ENCODE results near the gene FBXO24.

The FBXO24 gene

GRCh38 chr7:100590077-100590737, 4.1 kb downstream of the FBXO24 start:
- FAIRE-seq (no peak), DNase-seq (ENCODE audit: low spot score) (no peak)

GRCh38 chr7:100591596-100591995, 5.5 kb downstream of the FBXO24 start:
- DNase-seq (ENCODE audit: low spot score) (no peak), FAIRE-seq (no peak)

- FAIRE-seq (no peak), DNase-seq (ENCODE audit: low spot score) (no peak)
Observed at GRCh38 chr7:100595188-100595587, 9.1 kb downstream of the FBXO24 start.

- DNase-seq (ENCODE audit: low spot score) (no peak), FAIRE-seq (no peak)
Observed at GRCh38 chr7:100598425-100598824, 12.3 kb downstream of the FBXO24 start.

GRCh38 chr7:100599911-100600729, 14.0 kb downstream of the FBXO24 start:
- DNase-seq (ENCODE audit: low spot score) (no peak), FAIRE-seq (no peak)

GRCh38 chr7:100600730-100601038, 14.6 kb downstream of the FBXO24 start:
- FAIRE-seq (no peak), DNase-seq (ENCODE audit: low spot score) (no peak)

- peak; percentile 82 for DNase-seq (ENCODE audit: low spot score)
- FAIRE-seq = peak; percentile 69
Observed at GRCh38 chr7:100602889-100603725, 17.0 kb downstream of the FBXO24 start.

- FAIRE-seq = no peak
- DNase-seq (ENCODE audit: low spot score) = peak; percentile 56
Observed at GRCh38 chr7:100603726-100604027, 17.5 kb downstream of the FBXO24 start.

GRCh38 chr7:100604028-100604975, 18.2 kb downstream of the FBXO24 start:
- DNase-seq (ENCODE audit: low spot score) (peak; percentile 95), FAIRE-seq (peak; percentile 37)

- no peak for FAIRE-seq
- no peak for DNase-seq (ENCODE audit: low spot score)
Observed at GRCh38 chr7:100604976-100605911, 19.1 kb downstream of the FBXO24 start.

- DNase-seq (ENCODE audit: low spot score) (no peak), FAIRE-seq (no peak)
Observed at GRCh38 chr7:100606313-100606712, 20.2 kb downstream of the FBXO24 start.

- no peak for FAIRE-seq
- no peak for DNase-seq (ENCODE audit: low spot score)
Observed at GRCh38 chr7:100607111-100607510, 21.0 kb downstream of the FBXO24 start.

- DNase-seq (ENCODE audit: low spot score) = no peak
- no peak for FAIRE-seq
Observed at GRCh38 chr7:100609958-100610357, 23.8 kb downstream of the FBXO24 start.

- FAIRE-seq = peak; percentile 99
- peak; percentile 100 for DNase-seq (ENCODE audit: low spot score)
Observed at GRCh38 chr7:100611983-100612729, 26.0 kb downstream of the FBXO24 start, which contains the start of gene MOSPD3. Gene MOSPD3, plus strand, starts transcription at chr7:100612540. Its CDS starts 252 bp downstream, at chr7:100612792.

GRCh38 chr7:100612730-100613390, 26.7 kb downstream of the FBXO24 start:
- DNase-seq (ENCODE audit: low spot score) = peak; percentile 34
- peak; percentile 5 for FAIRE-seq

GRCh38 chr7:100613412-100614175, 27.5 kb downstream of the FBXO24 start:
- FAIRE-seq (no peak), DNase-seq (ENCODE audit: low spot score) (no peak)

GRCh38 chr7:100614308-100614861, 28.3 kb downstream of the FBXO24 start:
- DNase-seq (ENCODE audit: low spot score) (no peak), FAIRE-seq (no peak)

GRCh38 chr7:100620239-100620638, 34.1 kb downstream of the FBXO24 start:
- FAIRE-seq = no peak

More at GRCh38 chr7:100620239-100620638, 34.1 kb downstream of the FBXO24 start:
- no peak for DNase-seq (ENCODE audit: low spot score)
